HCT116 (cell line): Measurements from ENCODE around the gene TBC1D8. TPM values are rescaled to one million over a fixed set of nuclear protein-coding genes. Genes with fewer than 3 reads are reported as not detected.

ENCODE experiments used
- ATAC-seq: fragments of 200-7000 bp; cut with Tn5 transposase; 2 replicates; pipeline ENCODE4 v1.9.1; 2020; ENCODE audit warnings: mild to moderate bottlenecking, moderate library complexity
- BruUV-seq: library from RNA; stranded (reverse); fragments of 400-500 nt; replicated peaks from 2 replicates; lab custom pipeline; 2021; lab: Mats Ljungman, UMichigan
- CTCF ChIA-PET: fragments of 300-600 bp; sonication (Branson Sonifier 250); formaldehyde crosslinking; loops from one replicate; lab custom pipeline; 2021; ENCODE audit warnings: antibody characterized with exemption; lab: Charles Lee
- POLR2A ChIA-PET: fragments of 300-600, 350-600 bp; sonication (Branson Sonifier 250); formaldehyde crosslinking; loops from one replicate; lab custom pipeline; 2021; ENCODE audit warnings: antibody characterized with exemption; lab: Charles Lee
- RAD21 ChIA-PET, 2 experiments: fragments of 300-600 bp; sonication (Branson Sonifier 250); formaldehyde crosslinking; loops; one replicate each; lab custom pipeline; 2023; ENCODE audit warnings: low total read pairs in 2 of 2; ENCODE audit not compliant: uncharacterized antibody in 2 of 2, unreplicated experiment in 2 of 2, low non-redundant PET in 1 of 2; lab: Charles Lee
- DNase-seq: peaks from one replicate; pipeline ENCODE4 v3.0.0-alpha.2; 2010; ENCODE audit warnings: low read depth, low spot score
- H2AFZ ChIP-seq: fragments of 200-600 bp; shearing (Covaris generic), sonication (generic); 2 replicates; pipeline ENCODE4 v1.6.1; 2017; ENCODE audit warnings: low read depth, mixed run types, mixed read lengths, antibody characterized with exemption, low read length; ENCODE audit not compliant: poor library complexity, severe bottlenecking
- H3K27ac ChIP-seq: 2 replicates; pipeline ENCODE4 v1.5.1; 2012; ENCODE audit warnings: low read depth, low read length
- H3K27me3 ChIP-seq: fragments of 200-600 bp; sonication (generic); 2 replicates; pipeline ENCODE4 v1.6.1; 2016; ENCODE audit warnings: mixed run types, low read length, mixed read lengths; ENCODE audit not compliant: insufficient read depth
- H3K36me3 ChIP-seq, 2 experiments: fragments of 200-500 bp in 1 of 2; fragments of 200-600 bp in 1 of 2; sonication (Bioruptor generic) in 1 of 2; sonication (generic) in 1 of 2; 2 replicates each; pipeline versions ENCODE4 v1.5.1 to v1.6.1; 2014 to 2016; ENCODE audit warnings: low read length in 2 of 2, inconsistent platforms in 1 of 2, mixed read lengths in 1 of 2, mixed run types in 1 of 2; ENCODE audit not compliant: insufficient read depth in 2 of 2, control insufficient read depth in 1 of 2
- H3K4me1 ChIP-seq, 2 experiments: fragments of 200-600 bp in 1 of 2; sonication (generic) in 1 of 2; 2 replicates each; pipeline versions ENCODE4 v1.5.1 to v1.6.1; 2012 to 2017; ENCODE audit warnings: low read length in 2 of 2, inconsistent platforms in 1 of 2, mild to moderate bottlenecking in 1 of 2, mixed read lengths in 1 of 2, mixed run types in 1 of 2, moderate library complexity in 1 of 2; ENCODE audit not compliant: insufficient read depth in 2 of 2, control insufficient read depth in 1 of 2
- H3K4me2 ChIP-seq: fragments of 200-600 bp; sonication (generic); 2 replicates; pipeline ENCODE4 v1.6.1; 2017; ENCODE audit warnings: mixed run types, low read length, mixed read lengths
- H3K4me3 ChIP-seq, 2 experiments: fragments of 200-600 bp in 1 of 2; sonication (generic) in 1 of 2; replicated peaks in 1 of 2; 2 replicates each; pipeline ENCODE4 v1.5.1; 2011 to 2016; ENCODE audit warnings: low read length in 2 of 2, control low read depth in 1 of 2, low read depth in 1 of 2, mild to moderate bottlenecking in 1 of 2, mixed read lengths in 1 of 2, mixed run types in 1 of 2
- H3K79me2 ChIP-seq: fragments of 200-600 bp; sonication (generic); 2 replicates; pipeline ENCODE4 v1.6.1; 2017; ENCODE audit warnings: mild to moderate bottlenecking, mixed run types, low read length, moderate library complexity, mixed read lengths; ENCODE audit not compliant: insufficient read depth
- H3K9ac ChIP-seq: fragments of 200-600 bp; sonication (generic); 2 replicates; pipeline ENCODE4 v1.6.1; 2016; ENCODE audit warnings: low read length, mixed read lengths
- H3K9me2 ChIP-seq: fragments of 200-600 bp; sonication (generic), shearing (Covaris generic); 2 replicates; pipeline ENCODE4 v1.6.1; 2017; ENCODE audit warnings: mixed run types, mild to moderate bottlenecking, moderate library complexity; ENCODE audit not compliant: insufficient read depth
- H3K9me3 ChIP-seq, 2 experiments: fragments of 200-500 bp in 1 of 2; fragments of 200-600 bp in 1 of 2; sonication (Bioruptor generic) in 1 of 2; sonication (generic) in 1 of 2; 2 replicates each; pipeline ENCODE4 v1.6.1; 2014 to 2017; ENCODE audit warnings: low read length in 2 of 2, mixed read lengths in 2 of 2, inconsistent platforms in 1 of 2, low read depth in 1 of 2, mild to moderate bottlenecking in 1 of 2, mixed run types in 1 of 2, moderate library complexity in 1 of 2; ENCODE audit not compliant: control insufficient read depth in 1 of 2, insufficient read depth in 1 of 2
- H4K20me1 ChIP-seq: fragments of 200-600 bp; sonication (generic), shearing (Covaris generic); 2 replicates; pipeline ENCODE4 v1.6.1; 2017; ENCODE audit warnings: mixed run types, mild to moderate bottlenecking, moderate library complexity; ENCODE audit not compliant: insufficient read depth
- CEBPB ChIP-seq: IDR thresholded peaks from 2 replicates; pipeline ENCODE4 v1.6.1; 2012; ENCODE audit warnings: low read depth
- ELF1 ChIP-seq: IDR thresholded peaks from 2 replicates; pipeline ENCODE4 v1.6.1; 2012; ENCODE audit warnings: low read depth, borderline replicate concordance
- JUND ChIP-seq: IDR thresholded peaks from 2 replicates; pipeline ENCODE4 v1.6.1; 2012
- RAD21 ChIP-seq: IDR thresholded peaks from 2 replicates; pipeline ENCODE4 v1.6.1; 2012; ENCODE audit warnings: low read depth, mild to moderate bottlenecking
- REST ChIP-seq: IDR thresholded peaks from 2 replicates; pipeline ENCODE4 v1.6.1; 2012; ENCODE audit warnings: low read depth
- intact Hi-C: fragments of 100-400 bp; cut with micrococcal nuclease; formaldehyde crosslinking; loops from 2 replicates; pipeline ENCODE4 v1.10.0; 2022
- total RNA-seq: library from RNA; stranded (reverse); gene quantifications from one replicate; pipeline ENCODE4 v1.2.1, GENCODE V29; 2021; ENCODE audit not compliant: unreplicated experiment
- TF ChIP-seq, protein P1 (sequence below): IDR thresholded peaks from 2 replicates; pipeline ENCODE4 v1.6.1; 2012

TBC1D8 gene
- total RNA-seq, 1 experiment from 2014 or later, result 44.0 TPM

DNA sequence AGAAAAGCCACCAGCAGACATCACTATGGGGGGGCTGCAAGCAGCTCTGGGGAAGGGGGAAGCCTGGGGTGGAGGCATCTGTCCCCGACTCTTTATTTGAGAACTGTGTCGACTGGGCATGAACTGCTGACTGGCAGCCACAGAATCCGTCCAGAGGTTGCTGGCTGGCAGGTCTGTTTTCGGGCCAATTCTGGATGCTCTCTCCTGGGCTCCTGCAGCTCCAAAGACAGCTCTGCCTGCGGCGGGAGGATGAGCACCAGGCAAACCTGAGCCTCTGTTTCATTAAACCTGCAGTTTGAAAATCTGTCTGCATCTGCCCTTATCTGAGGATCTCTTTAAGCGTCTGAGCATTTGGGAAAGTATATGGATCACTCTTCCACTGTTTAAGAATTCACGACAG lies 183.5 kb downstream of the TBC1D8 start:
- H3K27ac ChIP-seq, result no peak overlapping the region
- DNase-seq (no peak), ATAC-seq (no peak)
- CTCF ChIA-PET, result no interaction called here
- no peaks in the 10 kb centered on the region for H3K27me3 ChIP-seq
- no peak overlapping the region for H3K9ac ChIP-seq
- intact Hi-C loops, result no loop called here
- H4K20me1 ChIP-seq, result no peaks in the 10 kb centered on the region
- BruUV-seq, result no TSS peak
- no peaks in the 10 kb centered on the region for H3K79me2 ChIP-seq
- no peak overlapping the region for H2AFZ ChIP-seq
- H3K9me2 ChIP-seq, result no peaks in the 10 kb centered on the region
- H3K9me3 ChIP-seq, result no peaks in the 10 kb centered on the region
- TF ChIP-seq CEBPB (no peak), RAD21 (no peak), ELF1 (no peak)
- TF ChIP-seq, protein P1, sequence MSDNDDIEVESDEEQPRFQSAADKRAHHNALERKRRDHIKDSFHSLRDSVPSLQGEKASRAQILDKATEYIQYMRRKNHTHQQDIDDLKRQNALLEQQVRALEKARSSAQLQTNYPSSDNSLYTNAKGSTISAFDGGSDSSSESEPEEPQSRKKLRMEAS, result no peak
- H3K4me2 ChIP-seq, result no peak overlapping the region
- peaks cover 0 to 3% of the 10 kb centered on the region in 2 experiments; a peak in 1 of 4 replicates for H3K36me3 ChIP-seq
- H3K4me3 ChIP-seq, result no peak overlapping the region
- no peaks in the 10 kb centered on the region for H3K4me1 ChIP-seq
- RAD21 ChIA-PET, result no interaction called here
- POLR2A ChIA-PET, result no interaction called here

GRCh38 chr2:100965596-100965995 lies 185.6 kb downstream of the TBC1D8 start:
- ChIA-PET RAD21 (no interaction called here), POLR2A (no interaction called here), CTCF (no interaction called here)
- no peaks in the 10 kb centered on the region for H3K79me2 ChIP-seq
- H3K4me2 ChIP-seq, result no peak overlapping the region
- H3K27me3 ChIP-seq, result no peaks in the 10 kb centered on the region
- H3K9ac ChIP-seq, result no peak overlapping the region
- no peak overlapping the region for H2AFZ ChIP-seq
- 0 out of 4 replicates have a peak, but pooled peaks cover 0 to 3% of the 10 kb centered on the region in 2 experiments for H3K36me3 ChIP-seq
- no peaks in the 10 kb centered on the region for H4K20me1 ChIP-seq
- no peak for TF ChIP-seq REST
- TF ChIP-seq JUND, result no peak
- H3K27ac ChIP-seq, result no peak overlapping the region
- intact Hi-C loops, result no loop called here
- no peaks in the 10 kb centered on the region for H3K9me3 ChIP-seq
- no peak overlapping the region for H3K4me3 ChIP-seq
- BruUV-seq, result no TSS peak
- ATAC-seq (0 out of 2 replicates have a peak, but pooled peaks have one; percentile 32), DNase-seq (no peak)
- H3K9me2 ChIP-seq, result no peaks in the 10 kb centered on the region
- H3K4me1 ChIP-seq, result no peaks in the 10 kb centered on the region
